ENCODE data around the gene CBL. TPM values are rescaled to one million over a fixed set of nuclear protein-coding genes. Genes with fewer than 3 reads are reported as not detected.

The CBL gene
- polyA plus RNA-seq, 1 of the 3 experiments (the other 2 are of a cell fraction): 9.5 TPM

DNA sequence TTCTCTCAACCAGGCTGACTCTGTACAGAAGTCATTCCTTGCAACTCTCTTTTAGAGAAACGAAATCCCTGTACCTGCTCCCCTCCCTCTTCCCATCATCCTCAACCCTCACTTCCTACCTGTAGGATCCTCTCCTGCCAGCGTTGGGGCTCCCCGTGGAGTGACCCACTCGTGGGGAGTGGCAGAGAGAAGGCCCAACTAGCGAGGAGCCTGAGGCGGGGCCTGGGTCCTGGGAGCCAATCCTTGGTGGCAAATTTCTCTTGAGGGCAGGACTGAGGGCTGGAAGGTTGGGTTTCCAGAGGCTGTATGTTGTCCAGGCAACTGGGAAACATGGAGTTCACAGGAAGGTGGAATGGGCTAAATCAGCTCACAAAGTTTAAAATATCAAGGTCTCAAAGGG, 10.5 kb upstream of the CBL start:
- H3K4me2 ChIP-seq: no peak overlapping the region

DNA sequence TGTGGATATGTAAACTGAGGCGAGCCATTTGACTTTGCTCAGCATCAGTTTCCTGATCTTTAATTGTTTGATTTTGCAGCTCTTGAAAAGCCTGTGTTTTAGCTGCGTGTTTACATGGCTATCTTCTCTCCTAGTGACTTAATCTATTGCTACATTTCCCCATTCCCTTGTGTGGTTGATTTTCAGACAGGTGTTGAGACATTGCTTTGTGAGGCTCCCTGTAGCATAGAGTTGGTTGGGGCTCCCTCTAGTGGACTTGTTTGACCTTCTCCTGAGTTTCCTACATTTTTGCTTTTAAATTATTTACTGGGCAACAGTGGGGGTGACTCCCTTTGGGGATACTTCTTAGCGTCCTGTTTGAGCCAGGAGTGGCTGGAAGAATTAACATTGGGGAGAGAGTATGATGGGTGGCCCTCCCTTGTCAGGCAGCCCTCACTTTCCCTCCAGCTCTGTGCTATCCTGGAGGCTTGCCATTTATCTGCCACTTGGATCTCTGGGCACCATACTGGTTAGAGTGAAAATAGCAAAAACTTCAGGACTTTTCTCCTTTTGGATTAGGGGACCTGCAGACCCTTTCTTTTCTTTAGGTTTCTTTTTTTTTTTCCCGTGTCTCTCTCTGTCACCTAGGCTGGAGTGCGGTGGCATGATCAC, 9.2 kb upstream of the CBL start:
- H3K9me2 ChIP-seq: no peaks in the 10 kb centered on the region
- no peak overlapping the region for H3K9ac ChIP-seq
- H3K79me2 ChIP-seq (ENCODE audit: insufficient read depth): no peaks in the 10 kb centered on the region
- no peaks in the 10 kb centered on the region for H3K27me3 ChIP-seq (ENCODE audit: insufficient read depth)
- peak; percentile 81 for DNase-seq
- ChIA-PET CTCF (interaction anchor here (0.6 to 4.6 kb wide), 41 partner anchors 9 to 896 kb away, joined by 3 to 48 read pairs (median 5); partner anchors contain the start of genes C2CD2L, CBL, HMBS and HYOU1), POLR2A (interaction anchor here (0.5 to 1.6 kb wide), 2 partner anchors 45 to 102 kb away, joined by 3 to 5 read pairs; a partner anchor contains a TSS)
- H3K4me1 ChIP-seq (ENCODE audit: control insufficient read depth in 1 of 2, insufficient read depth in 2 of 2, low read depth in 1 of 2, low read length in 1 of 2): no peaks in the 10 kb centered on the region
- no peaks in the 10 kb centered on the region for H4K20me1 ChIP-seq (ENCODE audit: insufficient read depth)
- no peak overlapping the region for H3K27ac ChIP-seq (ENCODE audit: low read depth in 2 of 2, low read length in 1 of 2)
- H3K4me2 ChIP-seq: no peak overlapping the region
- H3F3A ChIP-seq (replicated peaks; ENCODE audit: insufficient read depth): no peaks in the 10 kb centered on the region
- 40% methylated on average over 5 of the region's 5 CpGs for WGBS (ENCODE audit: low lambda C conversion rate)
- H3K4me3 ChIP-seq (ENCODE audit: low read depth in 2 of 2, low read length in 1 of 2): no peak overlapping the region; a peak in 1 of 4 replicates
- TF ChIP-seq JUND (IDR thresholded peaks at IDR 0.05) (no peak), SMC3 (IDR thresholded peaks at IDR 0.05; ENCODE audit: low read depth, low read length) (peak; percentile 81), RAD21 (IDR thresholded peaks at IDR 0.05; ENCODE audit: low read length) (peak; percentile 93)
- TF ChIP-seq, protein P1, sequence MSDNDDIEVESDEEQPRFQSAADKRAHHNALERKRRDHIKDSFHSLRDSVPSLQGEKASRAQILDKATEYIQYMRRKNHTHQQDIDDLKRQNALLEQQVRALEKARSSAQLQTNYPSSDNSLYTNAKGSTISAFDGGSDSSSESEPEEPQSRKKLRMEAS (IDR thresholded peaks at IDR 0.05; ENCODE audit: low read depth): no peak
- TF ChIP-seq, protein P2, sequence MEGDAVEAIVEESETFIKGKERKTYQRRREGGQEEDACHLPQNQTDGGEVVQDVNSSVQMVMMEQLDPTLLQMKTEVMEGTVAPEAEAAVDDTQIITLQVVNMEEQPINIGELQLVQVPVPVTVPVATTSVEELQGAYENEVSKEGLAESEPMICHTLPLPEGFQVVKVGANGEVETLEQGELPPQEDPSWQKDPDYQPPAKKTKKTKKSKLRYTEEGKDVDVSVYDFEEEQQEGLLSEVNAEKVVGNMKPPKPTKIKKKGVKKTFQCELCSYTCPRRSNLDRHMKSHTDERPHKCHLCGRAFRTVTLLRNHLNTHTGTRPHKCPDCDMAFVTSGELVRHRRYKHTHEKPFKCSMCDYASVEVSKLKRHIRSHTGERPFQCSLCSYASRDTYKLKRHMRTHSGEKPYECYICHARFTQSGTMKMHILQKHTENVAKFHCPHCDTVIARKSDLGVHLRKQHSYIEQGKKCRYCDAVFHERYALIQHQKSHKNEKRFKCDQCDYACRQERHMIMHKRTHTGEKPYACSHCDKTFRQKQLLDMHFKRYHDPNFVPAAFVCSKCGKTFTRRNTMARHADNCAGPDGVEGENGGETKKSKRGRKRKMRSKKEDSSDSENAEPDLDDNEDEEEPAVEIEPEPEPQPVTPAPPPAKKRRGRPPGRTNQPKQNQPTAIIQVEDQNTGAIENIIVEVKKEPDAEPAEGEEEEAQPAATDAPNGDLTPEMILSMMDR (IDR thresholded peaks at IDR 0.05): peak; percentile 89
- H2AFZ ChIP-seq (ENCODE audit: low read depth): no peak overlapping the region
- H3K36me3 ChIP-seq (replicated peaks in 1 of 2; ENCODE audit: control insufficient read depth in 1 of 2, insufficient read depth in 2 of 2, low read length in 1 of 2): no peaks in the 10 kb centered on the region
- H3K9me3 ChIP-seq: no peaks in the 10 kb centered on the region

More for the DNA sequence above, 10.5 kb upstream of the CBL start:
- 43% methylated on average over 6 of the region's 6 CpGs for WGBS (ENCODE audit: low lambda C conversion rate)
- Histone ChIP-seq H3K27ac (ENCODE audit: low read depth in 2 of 2, low read length in 1 of 2) (no peak overlapping the region), H3K27me3 (ENCODE audit: insufficient read depth) (no peaks in the 10 kb centered on the region), H3K9me3 (no peaks in the 10 kb centered on the region), H3K4me3 (ENCODE audit: low read depth in 2 of 2, low read length in 1 of 2) (no peak overlapping the region; a peak in 1 of 4 replicates), H3K9ac (no peak overlapping the region), H3K9me2 (no peaks in the 10 kb centered on the region), H4K20me1 (ENCODE audit: insufficient read depth) (no peaks in the 10 kb centered on the region), H3K36me3 (replicated peaks in 1 of 2; ENCODE audit: control insufficient read depth in 1 of 2, insufficient read depth in 2 of 2, low read length in 1 of 2) (no peaks in the 10 kb centered on the region), H3K4me1 (ENCODE audit: control insufficient read depth in 1 of 2, insufficient read depth in 2 of 2, low read depth in 1 of 2, low read length in 1 of 2) (no peaks in the 10 kb centered on the region), H3K79me2 (ENCODE audit: insufficient read depth) (no peaks in the 10 kb centered on the region), H3F3A (replicated peaks; ENCODE audit: insufficient read depth) (no peaks in the 10 kb centered on the region), H2AFZ (ENCODE audit: low read depth) (no peak overlapping the region; the same call in 1 of the 2 replicates)
- TF ChIP-seq, protein P3, sequence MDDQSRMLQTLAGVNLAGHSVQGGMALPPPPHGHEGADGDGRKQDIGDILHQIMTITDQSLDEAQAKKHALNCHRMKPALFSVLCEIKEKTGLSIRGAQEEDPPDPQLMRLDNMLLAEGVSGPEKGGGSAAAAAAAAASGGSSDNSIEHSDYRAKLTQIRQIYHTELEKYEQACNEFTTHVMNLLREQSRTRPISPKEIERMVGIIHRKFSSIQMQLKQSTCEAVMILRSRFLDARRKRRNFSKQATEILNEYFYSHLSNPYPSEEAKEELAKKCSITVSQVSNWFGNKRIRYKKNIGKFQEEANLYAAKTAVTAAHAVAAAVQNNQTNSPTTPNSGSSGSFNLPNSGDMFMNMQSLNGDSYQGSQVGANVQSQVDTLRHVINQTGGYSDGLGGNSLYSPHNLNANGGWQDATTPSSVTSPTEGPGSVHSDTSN (IDR thresholded peaks at IDR 0.05): peak; percentile 92
- no peak for TF ChIP-seq RAD21 (IDR thresholded peaks at IDR 0.05; ENCODE audit: low read length)
- POLR2A ChIA-PET: interaction anchor here (1.0 to 1.6 kb wide), 2 partner anchors 101 to 111 kb away, joined by 3 to 5 read pairs; partner anchors contain the start of gene HMBS
- peak; percentile 50 for DNase-seq
- CTCF ChIA-PET: interaction anchor here (0.7 to 4.6 kb wide), 19 partner anchors 10 to 158 kb away, joined by 3 to 48 read pairs (median 8); partner anchors contain the start of genes C2CD2L, CBL, HMBS and MCAM
